ENCODE data around the gene CORO1A. TPM values are rescaled to one million over a fixed set of nuclear protein-coding genes. Genes with fewer than 3 reads are reported as not detected.

CORO1A gene
- total RNA-seq, 1 donor from 2014 or later, result 10.6 TPM

DNA sequence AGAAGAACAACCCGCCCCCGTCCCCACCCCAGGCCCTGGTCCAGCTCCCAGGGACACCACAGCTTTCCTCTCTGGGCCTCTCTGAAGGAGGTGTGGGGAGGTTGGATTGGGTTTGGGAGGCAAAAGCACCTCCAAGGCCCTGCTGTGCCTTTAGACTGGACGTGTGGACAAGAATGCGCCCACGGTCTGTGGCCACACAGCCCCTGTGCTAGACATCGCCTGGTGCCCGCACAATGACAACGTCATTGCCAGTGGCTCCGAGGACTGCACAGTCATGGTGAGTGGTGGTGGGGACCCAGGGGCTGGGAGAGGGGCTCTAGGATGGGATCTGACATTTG lies 3.0 kb downstream of the CORO1A start:
- Histone ChIP-seq H3K27ac (no peak overlapping the region), H3K4me3 (no peak overlapping the region), H3K36me3 (no peaks in the 10 kb centered on the region), H3K4me2 (no peak overlapping the region), H3K4me1 (peaks cover 2% of the 10 kb centered on the region), H3K9me3 (ENCODE audit: low read depth) (no peaks in the 10 kb centered on the region), H3F3A (ENCODE audit: low read depth) (peaks cover 10% of the 10 kb centered on the region), H2AFZ (replicated peaks) (no peak overlapping the region), H3K9ac (no peak overlapping the region), H4K20me1 (ENCODE audit: low read depth) (peaks cover 9% of the 10 kb centered on the region), H3K79me2 (ENCODE audit: low read depth) (no peaks in the 10 kb centered on the region), H3K27me3 (peaks cover 29% of the 10 kb centered on the region)
- no peak overlapping the region for H3K4me3 Mint-ChIP-seq
- no peak for TF ChIP-seq EZH2 (IDR thresholded peaks at IDR 0.05)
- TF ChIP-seq EZH2phosphoT487 (IDR thresholded peaks at IDR 0.05), result no peak
- TF ChIP-seq, protein P1, sequence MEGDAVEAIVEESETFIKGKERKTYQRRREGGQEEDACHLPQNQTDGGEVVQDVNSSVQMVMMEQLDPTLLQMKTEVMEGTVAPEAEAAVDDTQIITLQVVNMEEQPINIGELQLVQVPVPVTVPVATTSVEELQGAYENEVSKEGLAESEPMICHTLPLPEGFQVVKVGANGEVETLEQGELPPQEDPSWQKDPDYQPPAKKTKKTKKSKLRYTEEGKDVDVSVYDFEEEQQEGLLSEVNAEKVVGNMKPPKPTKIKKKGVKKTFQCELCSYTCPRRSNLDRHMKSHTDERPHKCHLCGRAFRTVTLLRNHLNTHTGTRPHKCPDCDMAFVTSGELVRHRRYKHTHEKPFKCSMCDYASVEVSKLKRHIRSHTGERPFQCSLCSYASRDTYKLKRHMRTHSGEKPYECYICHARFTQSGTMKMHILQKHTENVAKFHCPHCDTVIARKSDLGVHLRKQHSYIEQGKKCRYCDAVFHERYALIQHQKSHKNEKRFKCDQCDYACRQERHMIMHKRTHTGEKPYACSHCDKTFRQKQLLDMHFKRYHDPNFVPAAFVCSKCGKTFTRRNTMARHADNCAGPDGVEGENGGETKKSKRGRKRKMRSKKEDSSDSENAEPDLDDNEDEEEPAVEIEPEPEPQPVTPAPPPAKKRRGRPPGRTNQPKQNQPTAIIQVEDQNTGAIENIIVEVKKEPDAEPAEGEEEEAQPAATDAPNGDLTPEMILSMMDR (IDR thresholded peaks at IDR 0.05), result no peak
- no peaks in the 10 kb centered on the region for H3K36me3 Mint-ChIP-seq
- peaks cover 11% of the 10 kb centered on the region for H3K4me1 Mint-ChIP-seq
- no peak for DNase-seq (ENCODE audit: low spot score)
- no peak overlapping the region for H3K27ac Mint-ChIP-seq
- H3K9me3 Mint-ChIP-seq, result no peaks in the 10 kb centered on the region
- peaks cover 8% of the 10 kb centered on the region for H3K27me3 Mint-ChIP-seq (ENCODE audit: insufficient read depth, low read depth)

DNA sequence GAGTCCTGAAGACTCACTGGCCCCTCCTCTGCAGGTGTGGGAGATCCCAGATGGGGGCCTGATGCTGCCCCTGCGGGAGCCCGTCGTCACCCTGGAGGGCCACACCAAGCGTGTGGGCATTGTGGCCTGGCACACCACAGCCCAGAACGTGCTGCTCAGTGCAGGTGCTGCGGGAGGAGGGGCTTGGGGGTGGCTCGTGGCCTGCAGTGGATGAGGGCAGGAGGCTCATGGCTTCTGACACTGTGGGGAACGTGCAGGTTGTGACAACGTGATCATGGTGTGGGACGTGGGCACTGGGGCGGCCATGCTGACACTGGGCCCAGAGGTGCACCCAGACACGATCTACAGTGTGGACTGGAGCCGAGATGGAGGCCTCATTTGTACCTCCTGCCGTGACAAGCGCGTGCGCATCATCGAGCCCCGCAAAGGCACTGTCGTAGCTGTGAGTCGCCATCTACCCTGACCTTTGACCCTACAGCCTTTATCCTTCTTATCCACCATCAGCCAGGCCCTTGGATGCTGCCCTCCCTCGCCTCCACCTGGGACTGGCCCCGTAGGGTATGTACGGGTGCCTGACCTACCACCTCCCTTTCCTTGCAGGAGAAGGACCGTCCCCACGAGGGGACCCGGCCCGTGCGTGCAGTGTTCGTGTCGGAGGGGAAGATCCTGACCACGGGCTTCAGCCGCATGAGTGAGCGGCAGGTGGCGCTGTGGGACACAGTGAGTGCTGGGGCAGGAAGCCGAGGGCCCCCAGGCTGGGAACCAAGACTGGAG lies 3.6 kb downstream of the CORO1A start:
- H3K9me3 Mint-ChIP-seq, result no peaks in the 10 kb centered on the region
- H3K4me3 ChIP-seq, result no peak overlapping the region
- H3K4me1 ChIP-seq, result peaks cover 2% of the 10 kb centered on the region
- H4K20me1 ChIP-seq (ENCODE audit: low read depth), result peaks cover 9% of the 10 kb centered on the region
- no peaks in the 10 kb centered on the region for H3K36me3 Mint-ChIP-seq
- no peak overlapping the region for H2AFZ ChIP-seq (replicated peaks)
- TF ChIP-seq EZH2 (IDR thresholded peaks at IDR 0.05) (no peak), EZH2phosphoT487 (IDR thresholded peaks at IDR 0.05) (no peak)
- TF ChIP-seq, protein P1 (IDR thresholded peaks at IDR 0.05), result peak; percentile 74
- DNase-seq (ENCODE audit: low spot score), result peak; percentile 74
- H3K36me3 ChIP-seq, result no peaks in the 10 kb centered on the region
- peaks cover 24% of the 10 kb centered on the region for H3K27me3 ChIP-seq
- no peaks in the 10 kb centered on the region for H3K9me3 ChIP-seq (ENCODE audit: low read depth)
- H3K27ac Mint-ChIP-seq, result no peak overlapping the region
- H3F3A ChIP-seq (ENCODE audit: low read depth), result peaks cover 9% of the 10 kb centered on the region
- no peak overlapping the region for H3K9ac ChIP-seq
- peaks cover 7% of the 10 kb centered on the region for H3K27me3 Mint-ChIP-seq (ENCODE audit: insufficient read depth, low read depth)
- no peak overlapping the region for H3K27ac ChIP-seq
- H3K4me1 Mint-ChIP-seq, result peaks cover 11% of the 10 kb centered on the region
- H3K79me2 ChIP-seq (ENCODE audit: low read depth), result no peaks in the 10 kb centered on the region
- no peak overlapping the region for H3K4me2 ChIP-seq
- no peak overlapping the region for H3K4me3 Mint-ChIP-seq

DNA sequence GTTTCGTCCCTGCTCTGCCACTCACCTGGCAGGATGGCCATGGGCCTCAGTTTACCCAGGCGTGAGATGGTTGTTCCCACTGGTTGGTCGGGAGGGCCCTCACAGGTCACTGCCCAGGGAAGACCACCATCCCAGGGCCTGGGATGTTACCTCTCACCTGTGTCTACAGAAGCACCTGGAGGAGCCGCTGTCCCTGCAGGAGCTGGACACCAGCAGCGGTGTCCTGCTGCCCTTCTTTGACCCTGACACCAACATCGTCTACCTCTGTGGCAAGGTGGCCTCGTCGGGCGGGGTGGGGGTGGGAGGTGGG lies 4.1 kb downstream of the CORO1A start:
- no peak overlapping the region for H3K27ac ChIP-seq
- H3K4me3 Mint-ChIP-seq, result no peak overlapping the region

More for the DNA sequence above, 4.1 kb downstream of the CORO1A start:
- no peak overlapping the region for H2AFZ ChIP-seq (replicated peaks)
- H3K4me1 Mint-ChIP-seq, result peaks cover 9% of the 10 kb centered on the region
- H3K4me3 ChIP-seq, result no peak overlapping the region
- peaks cover 9% of the 10 kb centered on the region for H4K20me1 ChIP-seq (ENCODE audit: low read depth)
- no peaks in the 10 kb centered on the region for H3K36me3 ChIP-seq
- H3K4me1 ChIP-seq, result peaks cover 2% of the 10 kb centered on the region
- TF ChIP-seq EZH2 (IDR thresholded peaks at IDR 0.05) (no peak), EZH2phosphoT487 (IDR thresholded peaks at IDR 0.05) (no peak)
- TF ChIP-seq, protein P1 (IDR thresholded peaks at IDR 0.05), result no peak
- no peaks in the 10 kb centered on the region for H3K79me2 ChIP-seq (ENCODE audit: low read depth)
- no peaks in the 10 kb centered on the region for H3K9me3 ChIP-seq (ENCODE audit: low read depth)
- peaks cover 4% of the 10 kb centered on the region for H3F3A ChIP-seq (ENCODE audit: low read depth)
- no peak overlapping the region for H3K9ac ChIP-seq
- H3K4me2 ChIP-seq, result no peak overlapping the region
- H3K9me3 Mint-ChIP-seq, result no peaks in the 10 kb centered on the region
- H3K27me3 Mint-ChIP-seq (ENCODE audit: insufficient read depth, low read depth), result peaks cover 4% of the 10 kb centered on the region
- H3K27ac Mint-ChIP-seq, result no peak overlapping the region
- no peak for DNase-seq (ENCODE audit: low spot score)
- peaks cover 18% of the 10 kb centered on the region for H3K27me3 ChIP-seq
- H3K36me3 Mint-ChIP-seq, result no peaks in the 10 kb centered on the region
